Loucy (cell line): Measurements from ENCODE around the gene HADHB.

ENCODE experiments used
- H2AFZ ChIP-seq: fragments of 200-600 bp; sonication (generic); 2 replicates; pipeline ENCODE4 v1.6.0; 2016; ENCODE audit warnings: antibody characterized with exemption, mild to moderate bottlenecking, low read length, moderate library complexity
- H3F3A ChIP-seq: fragments of 200-600 bp; 2 replicates; pipeline ENCODE4 v1.6.0; 2016; ENCODE audit warnings: antibody characterized with exemption, low read depth, mild to moderate bottlenecking
- H3K27me3 ChIP-seq: fragments of 200-600 bp; sonication (generic); 2 replicates; pipeline ENCODE4 v1.6.1; 2014; ENCODE audit warnings: low read length, mild to moderate bottlenecking; ENCODE audit not compliant: insufficient read depth, poor library complexity, severe bottlenecking
- H3K36me3 ChIP-seq: fragments of 200-600 bp; sonication (generic); 2 replicates; pipeline ENCODE4 v1.6.1; 2016; ENCODE audit warnings: low read length; ENCODE audit not compliant: insufficient read depth
- H3K4me1 ChIP-seq: fragments of 200-600 bp; sonication (generic); 2 replicates; pipeline ENCODE4 v1.5.1; 2014; ENCODE audit warnings: low read length, mild to moderate bottlenecking; ENCODE audit not compliant: insufficient read depth, poor library complexity, severe bottlenecking
- H3K4me2 ChIP-seq: fragments of 200-600 bp; sonication (generic); 2 replicates; pipeline ENCODE4 v1.6.0; 2014; ENCODE audit warnings: antibody characterized with exemption, low read length, low read depth, mild to moderate bottlenecking; ENCODE audit not compliant: poor library complexity, severe bottlenecking
- H3K4me3 ChIP-seq: fragments of 200-600 bp; sonication (generic); 2 replicates; pipeline ENCODE4 v1.5.1; 2014; ENCODE audit warnings: low read length, mild to moderate bottlenecking, mixed read lengths; ENCODE audit not compliant: poor library complexity, severe bottlenecking
- H3K79me2 ChIP-seq: fragments of 200-600 bp; sonication (generic); 2 replicates; pipeline ENCODE4 v1.6.1; 2014; ENCODE audit warnings: low read length; ENCODE audit not compliant: insufficient read depth
- H3K9ac ChIP-seq: fragments of 200-600 bp; sonication (generic); 2 replicates; pipeline ENCODE4 v1.6.0; 2014; ENCODE audit warnings: mild to moderate bottlenecking, low read depth, low read length, moderate library complexity; ENCODE audit not compliant: poor library complexity, severe bottlenecking
- H3K9me2 ChIP-seq: fragments of 200-600 bp; sonication (generic); replicated peaks from 2 replicates; pipeline ENCODE4 v1.6.1; 2016; ENCODE audit warnings: low read depth, low read length, mixed read lengths
- H3K9me3 ChIP-seq: fragments of 200-600 bp; sonication (generic); 2 replicates; pipeline ENCODE4 v1.6.1; 2014; ENCODE audit warnings: mild to moderate bottlenecking, antibody characterized with exemption, low read length, low read depth; ENCODE audit not compliant: insufficient read depth
- H4K20me1 ChIP-seq: fragments of 200-600 bp; sonication (generic); 2 replicates; pipeline ENCODE4 v1.6.0; 2014; ENCODE audit warnings: antibody characterized with exemption, low read length, mild to moderate bottlenecking; ENCODE audit not compliant: insufficient read depth, poor library complexity, severe bottlenecking
- CTCF ChIP-seq: fragments of 200-600 bp; sonication (generic); conservative IDR thresholded peaks from 2 replicates; pipeline ENCODE4 v1.5.1; 2014; ENCODE audit warnings: mild to moderate bottlenecking, antibody characterized with exemption, low read length
- EZH2phosphoT487 ChIP-seq: fragments of 200-600 bp; IDR thresholded peaks from 2 replicates; pipeline ENCODE4 v1.6.1; 2018; ENCODE audit warnings: antibody characterized with exemption, mild to moderate bottlenecking, moderate library complexity, borderline replicate concordance

Gene HADHB

DNA sequence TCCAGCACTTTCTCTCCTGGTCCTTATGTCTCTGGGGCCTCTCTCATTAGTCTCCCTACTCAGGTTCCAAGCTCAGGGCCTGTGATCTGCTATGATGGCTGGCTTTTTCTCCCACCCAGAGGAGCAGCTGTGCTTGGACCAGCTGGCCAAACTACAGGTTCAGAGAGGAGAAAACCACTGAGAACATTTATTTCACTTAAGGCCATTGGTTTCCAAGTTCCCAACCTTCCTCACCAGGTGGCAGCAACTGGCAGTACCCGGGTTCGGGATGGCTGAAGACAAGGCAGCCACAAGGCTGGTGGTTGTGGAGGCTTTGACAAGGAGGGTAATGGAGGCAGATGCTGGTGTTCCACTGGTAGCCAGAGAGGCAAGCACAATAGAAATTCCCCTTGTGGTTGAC is 71.3 kb downstream of the HADHB start:
- Histone ChIP-seq H3K9me2 (no peaks in the 10 kb centered on the region), H3K9me3 (no peaks in the 10 kb centered on the region), H3K4me3 (no peak overlapping the region), H2AFZ (0 out of 2 replicates have a peak overlapping the region, but pooled peaks have one; percentile 13), H3K4me1 (no peaks in the 10 kb centered on the region), H4K20me1 (no peaks in the 10 kb centered on the region), H3K4me2 (no peak overlapping the region), H3K9ac (no peak overlapping the region), H3F3A (no peaks in the 10 kb centered on the region), H3K27me3 (no peaks in the 10 kb centered on the region), H3K36me3 (no peaks in the 10 kb centered on the region), H3K79me2 (no peaks in the 10 kb centered on the region)
- TF ChIP-seq CTCF (peak; percentile 57), EZH2phosphoT487 (no peak)

DNA sequence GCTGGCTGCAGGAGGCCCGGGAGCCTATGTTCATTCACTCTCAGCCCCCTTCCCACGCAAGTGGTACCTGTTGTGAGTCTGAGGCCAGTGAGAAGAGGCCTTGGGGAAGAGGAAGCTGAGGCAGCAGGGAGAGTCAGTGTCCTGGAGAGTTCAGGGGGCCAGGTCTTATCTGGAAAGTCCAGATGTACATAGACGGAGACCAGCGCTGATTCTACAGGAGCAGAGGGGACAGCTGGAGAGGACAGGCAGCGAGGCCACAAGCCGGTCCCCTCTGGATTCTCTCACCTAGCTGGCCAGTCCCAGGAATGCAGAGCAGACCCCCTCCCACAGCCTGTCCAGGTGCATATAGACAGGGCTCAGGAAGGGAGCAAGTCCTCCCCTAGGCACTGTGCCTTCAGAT is 72.1 kb downstream of the HADHB start:
- Histone ChIP-seq H3K9me3 (no peaks in the 10 kb centered on the region), H4K20me1 (no peaks in the 10 kb centered on the region), H3K4me3 (no peak overlapping the region), H3K9ac (no peak overlapping the region), H3K79me2 (no peaks in the 10 kb centered on the region), H3K36me3 (no peaks in the 10 kb centered on the region), H3K4me2 (no peak overlapping the region), H3K27me3 (no peaks in the 10 kb centered on the region), H3K4me1 (no peaks in the 10 kb centered on the region), H2AFZ (no peak overlapping the region), H3K9me2 (no peaks in the 10 kb centered on the region), H3F3A (no peaks in the 10 kb centered on the region)
- no peak for TF ChIP-seq EZH2phosphoT487
- no peak for TF ChIP-seq CTCF

DNA sequence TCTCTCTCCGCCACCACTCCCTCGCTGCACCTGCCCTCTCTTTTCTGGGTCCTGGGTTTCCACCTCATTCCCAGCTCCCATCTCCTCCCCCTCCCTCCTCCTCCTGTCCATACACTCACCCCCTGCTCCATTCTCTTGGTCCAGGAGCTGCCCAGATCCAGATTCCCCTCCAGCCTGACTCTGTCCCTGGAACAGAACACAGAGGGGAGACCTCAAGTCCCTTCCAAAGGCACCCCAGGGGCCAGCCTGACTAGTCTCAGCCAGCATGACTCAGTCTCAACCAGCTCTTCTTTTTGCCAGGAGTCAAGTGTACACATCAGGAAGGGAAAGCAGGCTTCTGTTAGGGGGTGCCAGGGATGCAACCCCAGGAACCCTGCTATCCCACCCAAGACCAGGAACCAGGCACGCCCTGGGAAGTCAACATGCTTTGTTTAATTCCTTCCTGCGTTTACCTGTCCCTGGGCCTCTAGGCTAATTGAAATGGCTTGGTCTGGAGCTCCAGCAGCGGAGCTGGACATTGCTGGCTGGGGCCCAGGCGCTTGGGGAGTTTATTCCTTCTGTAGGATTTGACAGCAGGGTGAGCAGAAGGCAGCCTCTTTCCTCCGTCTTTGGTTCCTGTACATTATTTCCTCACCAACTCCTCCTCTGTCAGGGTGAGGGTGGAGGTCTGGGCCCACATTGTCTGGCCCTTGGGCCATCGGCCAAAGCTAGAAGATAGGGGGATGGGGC is 72.8 kb downstream of the HADHB start:
- Histone ChIP-seq H3K79me2 (no peaks in the 10 kb centered on the region), H3K4me2 (no peak overlapping the region), H3K9me2 (no peaks in the 10 kb centered on the region), H3K4me1 (no peaks in the 10 kb centered on the region), H3K36me3 (no peaks in the 10 kb centered on the region), H3K9me3 (no peaks in the 10 kb centered on the region), H3K27me3 (no peaks in the 10 kb centered on the region), H3K4me3 (no peak overlapping the region), H4K20me1 (no peaks in the 10 kb centered on the region), H2AFZ (no peak overlapping the region), H3F3A (no peaks in the 10 kb centered on the region), H3K9ac (no peak overlapping the region)
- TF ChIP-seq EZH2phosphoT487 (no peak), CTCF (no peak)
